Medulla oblongata (tissue), 1 donor: Measurements from ENCODE around the gene KRTAP21-1.
"Not testable (repeated sequence)": the region's sequence is repeated elsewhere in the genome, so short reads cannot be mapped to it uniquely, and the experiment has no call there.

ENCODE experiments used
- DNase-seq: peaks from one replicate; pipeline ENCODE4 v3.0.0-alpha.2; 2015; ENCODE audit errors: extremely low spot score

KRTAP21-1 gene

GRCh38 chr21:30755328-30755727, at the start of gene KRTAP21-1:
Gene KRTAP21-1 (minus strand): TSS chr21:30755428. CDS start chr21:30755378, 50 bp downstream.
- not testable (repeated sequence) for DNase-seq

DNA sequence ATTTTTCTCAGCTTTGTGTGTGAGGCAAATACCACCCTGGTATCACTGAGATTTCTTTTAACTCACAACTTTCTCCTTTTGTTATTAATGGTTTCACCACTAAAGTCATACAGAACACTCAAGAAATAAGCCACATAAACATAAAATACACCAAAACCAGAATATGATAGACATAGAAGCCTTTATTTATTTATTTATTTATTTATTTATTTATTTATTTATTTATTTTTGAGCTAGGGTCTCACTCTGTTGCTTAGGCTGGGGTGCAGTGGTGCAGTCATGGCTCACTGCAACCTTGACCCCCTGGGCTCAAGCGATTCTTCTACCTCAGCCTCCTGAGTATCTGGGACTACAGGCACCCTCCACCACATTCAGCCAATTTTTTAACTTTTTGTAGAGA, 45.4 kb upstream of the KRTAP21-1 start:
- DNase-seq, result no peak

DNA sequence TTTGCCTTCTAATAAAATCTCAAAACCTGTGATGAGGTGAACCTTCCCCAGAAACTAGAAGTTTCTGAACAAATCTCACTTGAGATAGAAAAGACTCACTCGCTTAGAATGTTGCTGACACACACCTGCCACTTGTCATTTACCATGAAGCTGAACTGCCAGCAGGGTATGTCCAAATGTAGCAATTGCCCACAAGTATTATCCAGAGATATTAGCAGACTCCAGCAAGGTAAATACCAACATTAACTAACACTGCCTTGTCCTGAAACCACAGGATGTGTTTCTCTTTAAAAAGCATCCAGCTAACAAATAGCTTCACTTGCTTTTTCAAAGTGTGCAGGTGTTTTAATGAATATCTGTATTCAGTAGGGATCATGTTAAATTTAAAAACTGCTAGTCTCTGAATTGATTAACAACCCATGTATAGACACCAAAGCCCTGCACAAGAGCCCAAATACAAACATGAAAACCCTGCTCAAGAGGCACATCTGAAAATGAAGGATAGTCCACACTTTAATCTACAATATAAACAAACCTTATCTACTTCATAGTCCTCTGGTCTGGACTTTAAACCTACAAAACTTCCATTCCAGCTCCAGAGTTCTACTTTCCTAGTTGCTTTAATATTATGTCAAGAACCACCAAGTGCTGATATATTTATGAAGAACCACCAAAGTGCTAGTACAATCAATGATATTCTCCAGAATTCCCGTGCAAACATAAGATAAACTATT, 38.5 kb upstream of the KRTAP21-1 start:
- no peak for DNase-seq

DNA sequence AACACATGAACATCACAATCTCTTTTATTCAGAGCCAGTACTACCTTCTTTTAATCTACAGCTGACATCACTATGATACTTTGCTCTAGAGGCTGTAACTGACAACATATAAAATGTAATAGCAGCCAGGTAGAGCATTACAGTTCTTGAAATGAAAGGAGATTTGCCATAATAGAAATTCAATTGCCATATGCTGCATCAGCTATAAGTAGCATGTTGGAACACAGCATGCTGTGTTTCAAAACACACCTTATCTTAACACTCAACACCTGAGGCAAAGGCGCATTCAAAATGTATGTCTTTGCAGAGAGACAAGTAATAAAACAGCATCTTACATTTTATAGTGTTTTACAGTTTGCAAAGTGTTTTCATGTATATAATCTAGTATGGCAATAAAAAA, 24.0 kb upstream of the KRTAP21-1 start:
- no peak for DNase-seq

GRCh38 chr21:30769724-30770431, 14.7 kb upstream of the KRTAP21-1 start:
- DNase-seq, result no peak

DNA sequence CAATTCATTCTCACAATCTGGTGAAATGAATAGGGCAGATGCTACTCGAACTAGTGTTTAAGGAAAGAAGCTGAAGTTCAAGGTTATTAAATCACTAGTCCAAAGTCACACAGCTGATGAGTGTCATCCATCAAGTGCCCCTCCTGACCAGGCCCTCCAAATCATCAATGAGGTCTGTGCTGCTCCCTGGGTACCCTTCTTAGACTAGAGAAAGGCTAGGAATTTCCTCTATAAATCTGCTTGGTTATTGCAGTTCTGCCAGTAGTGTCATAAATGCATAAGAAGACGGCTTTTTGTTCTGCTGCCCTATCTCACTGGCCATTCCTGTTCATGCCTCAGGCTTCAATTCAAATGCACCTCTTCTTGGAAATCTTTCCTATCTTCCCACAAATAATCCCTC, 5.5 kb upstream of the KRTAP21-1 start:
- DNase-seq, result no peak

DNA sequence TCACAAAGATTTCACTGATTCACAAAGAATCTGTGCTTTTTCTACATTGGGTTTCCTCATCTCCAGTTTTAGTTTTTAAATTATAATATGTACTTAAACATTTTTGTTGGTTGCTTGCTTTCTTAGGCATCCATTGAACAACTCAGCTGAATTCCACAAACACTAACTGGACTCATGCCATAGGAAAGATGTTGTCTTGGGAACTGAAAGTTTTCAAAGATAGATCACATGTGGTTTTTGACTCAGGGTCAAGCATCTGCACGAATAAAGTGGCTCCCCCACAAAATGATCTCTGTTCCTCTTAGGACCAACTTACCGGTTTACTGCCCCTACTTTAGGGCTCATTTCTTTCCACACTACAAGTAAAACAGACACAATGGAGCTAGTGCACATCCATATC, 3.1 kb upstream of the KRTAP21-1 start:
- no peak for DNase-seq

- no peak for DNase-seq
Measured at GRCh38 chr21:30747159-30747558, 8.1 kb downstream of the KRTAP21-1 start, which contains the start of gene KRTAP21-2. Gene KRTAP21-2 (minus strand): TSS chr21:30747259. CDS start chr21:30747202, 57 bp downstream.

- DNase-seq, result no peak
Measured at GRCh38 chr21:30740462-30740861, 14.8 kb downstream of the KRTAP21-1 start.

DNA sequence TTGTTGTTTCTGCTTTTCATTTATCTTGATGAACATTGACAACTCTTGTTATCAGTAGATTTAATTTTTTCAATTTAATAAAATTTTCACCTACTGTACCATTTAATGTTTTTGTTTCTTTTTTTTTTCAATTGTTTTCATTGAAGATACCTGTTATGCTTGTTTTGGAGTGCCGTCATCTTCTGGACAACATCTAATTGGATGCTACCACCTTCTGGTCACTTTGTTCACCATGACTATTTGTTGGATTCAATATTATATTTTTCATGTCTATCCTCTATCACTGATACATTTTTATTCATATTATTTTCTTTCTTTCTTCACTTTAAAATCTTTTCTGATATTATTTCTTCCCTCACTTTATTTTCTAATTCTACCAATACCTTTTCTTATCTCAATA, 22.2 kb downstream of the KRTAP21-1 start:
- DNase-seq, result no peak

- DNase-seq, result no peak
Measured at GRCh38 chr21:30726726-30727125, 28.5 kb downstream of the KRTAP21-1 start.

- no peak for DNase-seq
Measured at GRCh38 chr21:30719401-30719800, 35.8 kb downstream of the KRTAP21-1 start.

- DNase-seq, result no peak
Measured at GRCh38 chr21:30718239-30718909, 36.9 kb downstream of the KRTAP21-1 start, which contains the start of gene KRTAP21-3. Gene KRTAP21-3 (minus strand): TSS chr21:30718777. CDS start chr21:30718759, 18 bp downstream.

DNA sequence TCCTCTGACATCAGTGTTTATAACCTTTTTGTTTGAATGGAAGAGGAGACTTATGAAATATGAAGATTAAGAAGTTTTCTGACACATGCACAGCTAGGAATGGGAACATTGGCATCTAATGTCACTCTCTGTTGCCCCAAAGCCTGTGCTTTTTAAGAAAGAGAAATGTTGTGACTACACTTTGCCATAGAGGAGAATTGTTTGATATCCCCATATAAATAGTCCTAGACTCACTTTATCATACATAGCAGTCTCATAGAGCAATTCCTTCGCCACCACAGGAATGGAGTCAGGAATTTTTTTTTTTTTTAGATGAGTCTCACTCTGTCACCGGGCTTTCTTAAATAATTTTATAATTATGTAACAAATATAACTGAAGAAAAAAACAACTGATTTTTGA, 38.1 kb downstream of the KRTAP21-1 start:
- DNase-seq, result no peak

DNA sequence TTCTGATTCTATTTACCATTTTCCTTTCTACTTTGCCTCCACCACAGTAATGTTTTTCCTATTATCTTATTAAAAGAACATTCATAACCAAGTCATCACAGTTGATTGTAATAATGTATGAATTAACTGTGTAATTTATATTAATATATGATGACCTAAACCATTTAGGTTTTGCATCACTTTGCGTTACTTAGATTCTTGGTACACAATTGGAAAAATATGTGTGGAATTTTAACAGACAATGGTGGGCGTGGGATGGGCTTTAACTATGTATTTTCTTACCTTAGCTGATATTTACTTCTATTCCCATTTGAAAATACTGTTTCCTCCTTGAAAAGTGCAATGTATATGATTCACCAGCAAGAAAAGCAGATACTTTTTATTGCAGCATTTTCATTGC, 40.3 kb downstream of the KRTAP21-1 start:
- DNase-seq, result no peak

GRCh38 chr21:30714456-30714855, 40.8 kb downstream of the KRTAP21-1 start:
- no peak for DNase-seq

- DNase-seq, result no peak
Measured at GRCh38 chr21:30713766-30714165, 41.5 kb downstream of the KRTAP21-1 start.

DNA sequence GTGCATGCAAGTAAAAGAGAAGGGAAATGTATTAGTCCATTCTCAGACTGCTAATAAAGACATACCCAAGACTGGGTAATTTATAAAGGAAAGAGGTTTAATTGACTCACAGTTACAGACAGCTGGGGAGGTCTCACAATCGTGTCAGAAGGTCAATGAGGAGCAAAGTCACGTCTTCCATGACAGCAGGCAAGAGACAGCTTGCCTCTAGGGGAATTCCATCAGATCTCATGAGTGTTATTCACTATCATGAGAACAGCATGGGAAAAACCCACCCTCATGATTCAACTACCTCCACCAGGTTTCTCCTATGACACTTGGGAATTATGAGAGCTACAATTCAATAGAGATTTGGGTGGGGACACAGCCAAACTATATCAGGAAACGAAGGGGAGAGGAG, 44.7 kb downstream of the KRTAP21-1 start:
- DNase-seq, result no peak

DNA sequence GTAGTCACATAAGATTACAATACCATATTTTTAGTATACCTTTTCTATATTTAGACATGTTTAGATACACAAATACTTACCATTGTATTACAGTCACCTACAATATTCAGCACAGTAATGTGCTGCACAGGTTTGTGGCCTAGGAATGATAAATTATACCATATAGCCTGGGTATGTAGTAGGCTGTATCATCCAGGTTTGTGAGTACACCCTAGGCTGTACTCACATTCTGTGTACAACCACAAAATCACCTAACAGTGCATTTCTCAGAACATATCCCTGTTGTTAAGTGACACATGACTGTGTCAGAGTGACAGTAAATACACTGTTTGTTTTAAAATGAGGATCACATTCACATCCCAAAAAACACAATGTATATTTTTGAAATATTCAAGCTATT, 47.8 kb downstream of the KRTAP21-1 start:
- no peak for DNase-seq
